K562 (cell line): ENCODE results near the gene C22orf39. TPM values are rescaled to one million over a fixed set of nuclear protein-coding genes. Genes with fewer than 3 reads are reported as not detected.

Experiments
- BMI1 ChIP-seq: fragments of 150-350 bp; IDR thresholded peaks from 2 replicates; pipeline ENCODE4 v1.6.1; 2014; ENCODE audit warnings: low read length
- BRCA1 ChIP-seq, 2 experiments: fragments of 450-650 bp in 1 of 2; sonication (generic) in 1 of 2; formaldehyde crosslinking in 1 of 2; IDR thresholded peaks; 2 replicates each; pipeline versions ENCODE4 v1.5.0 to v1.6.1; 2017 to 2020; ENCODE audit warnings: mild to moderate bottlenecking in 1 of 2, missing genetic modification reagents in 1 of 2
- CCNT2 ChIP-seq: IDR thresholded peaks from 2 replicates; pipeline ENCODE4 v1.6.1; 2011; ENCODE audit warnings: borderline replicate concordance, low read depth, mild to moderate bottlenecking, moderate library complexity, mixed read lengths, low read length; ENCODE audit not compliant: insufficient read length; ENCODE audit errors: extremely low read depth
- DPF2 ChIP-seq: fragments of 450-650 bp; IDR thresholded peaks from 2 replicates; pipeline ENCODE4 v1.6.1; 2016
- ELF1 ChIP-seq: fragments of 200-800 bp; sonication (Bioruptor generic); IDR thresholded peaks from 2 replicates; pipeline ENCODE4 v1.6.1; 2016; ENCODE audit warnings: missing genetic modification characterization, missing compliant biosample characterization
- EP400 ChIP-seq: fragments of 450-650 bp; IDR thresholded peaks from 2 replicates; pipeline ENCODE4 v1.6.1; 2017; ENCODE audit warnings: antibody characterized with exemption, mild to moderate bottlenecking, moderate library complexity
- HCFC1 ChIP-seq: IDR thresholded peaks from 2 replicates; pipeline ENCODE4 v1.6.1; 2012; ENCODE audit warnings: low read depth, low read length, improper control_type of control experiment
- KAT7 ChIP-seq: sonication (generic); formaldehyde crosslinking; IDR thresholded peaks from 2 replicates; pipeline ENCODE4 v1.8.0; 2022; ENCODE audit warnings: missing genetic modification reagents, mild to moderate bottlenecking, borderline replicate concordance
- NCOA1 ChIP-seq: fragments of 450-650 bp; IDR thresholded peaks from 2 replicates; pipeline ENCODE4 v1.6.1; 2016; ENCODE audit warnings: low read depth
- NCOA2 ChIP-seq, 2 experiments: fragments of 450-650 bp; IDR thresholded peaks; 2 replicates each; pipeline ENCODE4 v1.6.1; 2018; ENCODE audit warnings: mild to moderate bottlenecking in 2 of 2, moderate library complexity in 1 of 2; ENCODE audit not compliant: partially characterized antibody in 2 of 2
- NFE2L1 ChIP-seq: fragments of 450-650 bp; IDR thresholded peaks from 2 replicates; pipeline ENCODE4 v1.6.1; 2016; ENCODE audit warnings: missing genetic modification characterization, low read depth, mild to moderate bottlenecking, missing compliant biosample characterization, moderate library complexity, borderline replicate concordance
- TAL1 ChIP-seq: fragments of 450-650 bp; IDR thresholded peaks from 2 replicates; pipeline ENCODE4 v1.6.1; 2016; ENCODE audit warnings: mild to moderate bottlenecking
- ZFP30 ChIP-seq: fragments of 250-450 bp; sonication (Bioruptor Pico); IDR thresholded peaks from 2 replicates; pipeline ENCODE4 v1.8.0; 2022; ENCODE audit warnings: moderate library complexity, mild to moderate bottlenecking, inconsistent platforms, borderline replicate concordance
- ZNF134 ChIP-seq: fragments of 250-450 bp; sonication (Bioruptor Pico); conservative IDR thresholded peaks from 2 replicates; pipeline ENCODE4 v1.4.0; 2020
- ZNF143 ChIP-seq: sonication (generic); formaldehyde crosslinking; IDR thresholded peaks from 2 replicates; pipeline ENCODE4 v1.9.0; 2022; ENCODE audit warnings: mild to moderate bottlenecking, missing genetic modification reagents
- ZNF217 ChIP-seq: sonication (generic); formaldehyde crosslinking; IDR thresholded peaks from 2 replicates; pipeline ENCODE4 v1.8.0; 2022; ENCODE audit warnings: mild to moderate bottlenecking, missing genetic modification reagents
- ZNF324 ChIP-seq: fragments of 250-450 bp; sonication (Bioruptor Pico); IDR thresholded peaks from 2 replicates; pipeline ENCODE4 v1.4.0; 2020; ENCODE audit warnings: mild to moderate bottlenecking
- ZNF668 ChIP-seq: fragments of 250-450 bp; sonication (Bioruptor Pico); IDR thresholded peaks from 2 replicates; pipeline ENCODE4 v1.8.0; 2022; ENCODE audit warnings: mild to moderate bottlenecking, inconsistent platforms
- ZNF77 ChIP-seq: fragments of 250-450 bp; sonication (Bioruptor Pico); IDR thresholded peaks from 2 replicates; pipeline ENCODE4 v1.5.0; 2020
- ZNF778 ChIP-seq: fragments of 450-650 bp; formaldehyde crosslinking; IDR thresholded peaks from 2 replicates; pipeline ENCODE4 v1.4.0; 2020; ENCODE audit warnings: mild to moderate bottlenecking, moderate library complexity
- polyA plus RNA-seq, 8 experiments: library from polyadenylated mRNA; depleted of rRNA in 4 of 8; stranded (reverse) in 5 of 8; unstranded in 3 of 8; fragments of >200 nt; fragmentation: Nextera tagmentation in 2 of 8; fragmentation: Illumina TruSeq in 1 of 8; extraction: Ambion mirVana in 2 of 8; extraction: Trizol in 1 of 8; gene quantifications; 2 replicates each; pipeline versions ENCODE4 v1.2.1 to v1.2.3, GENCODE V29; 2011 to 2014; ENCODE audit warnings: inconsistent platforms in 1 of 8, missing spikeins in 1 of 8
- total RNA-seq, 7 experiments: library from RNA; depleted of rRNA in 6 of 7; stranded (reverse); fragments of >200 nt in 6 of 7; fragmentation: Illumina TruSeq in 2 of 7; extraction: Trizol in 2 of 7; gene quantifications; 2 replicates each; pipeline versions ENCODE4 v1.2.1 to v1.2.3, GENCODE V29; 2011 to 2021; ENCODE audit warnings: low replicate concordance in 1 of 7
- TF ChIP-seq, protein P1 (sequence below), 3 experiments: fragments of 200-800 bp in 1 of 3; sonication (Bioruptor generic) in 1 of 3; sonication (generic) in 1 of 3; formaldehyde crosslinking in 1 of 3; IDR thresholded peaks; 2 replicates each; pipeline versions ENCODE4 v1.6.1 to v1.8.0; 2016 to 2022; ENCODE audit warnings: mild to moderate bottlenecking in 2 of 3, missing compliant biosample characterization in 2 of 3, missing genetic modification characterization in 2 of 3, missing genetic modification reagents in 1 of 3
- TF ChIP-seq, protein P2 (sequence below): sonication (generic); formaldehyde crosslinking; IDR thresholded peaks from 2 replicates; pipeline ENCODE4 v1.8.1; 2023; ENCODE audit warnings: mild to moderate bottlenecking, missing genetic modification reagents, moderate library complexity
- TF ChIP-seq, protein P3 (sequence below): fragments of 450-650 bp; IDR thresholded peaks from 2 replicates; pipeline ENCODE4 v1.6.1; 2016; ENCODE audit warnings: mild to moderate bottlenecking

Gene C22orf39
- total and polyA plus RNA-seq, 9 of the 15 experiments (the other 6 are each of a cell fraction or from before 2014, with no cell fraction given): 20.4 to 139 (median 66.8) TPM

DNA sequence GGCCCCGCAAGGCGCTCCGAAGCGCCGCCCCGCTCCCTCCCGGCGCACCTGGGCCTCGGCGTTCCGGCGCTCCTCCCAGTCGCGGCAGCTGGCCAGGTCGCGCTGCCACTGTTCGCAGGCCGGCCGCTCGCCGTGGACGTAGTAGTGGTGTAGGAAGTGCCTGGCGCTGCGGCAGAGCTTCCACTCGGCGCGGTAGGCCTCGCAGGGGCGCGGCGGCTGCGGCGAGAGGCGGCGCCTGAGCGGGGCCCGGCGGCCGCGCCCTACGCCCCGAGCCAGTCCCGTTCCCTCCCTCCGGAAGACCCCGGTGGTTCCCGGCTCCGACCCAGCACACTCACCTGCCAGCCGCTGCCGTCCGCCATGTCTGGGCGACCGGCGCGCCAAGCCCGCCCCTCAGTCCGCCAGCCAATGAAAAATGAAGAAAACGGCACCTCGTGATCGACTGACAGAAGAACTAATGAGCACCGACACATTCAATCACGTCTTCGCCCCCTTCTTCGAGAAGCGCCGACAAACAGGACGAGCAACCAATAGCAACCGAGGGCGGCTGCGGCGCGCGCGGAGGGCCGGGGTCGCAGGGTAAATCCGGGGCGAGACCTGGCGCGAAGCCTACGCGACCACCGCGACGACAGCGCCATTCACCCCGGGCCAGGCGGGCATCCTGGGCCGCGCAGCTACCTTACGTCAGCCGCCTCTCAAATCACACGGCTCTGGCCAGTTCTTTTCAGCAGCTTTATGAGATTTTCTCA, at the start of gene C22orf39 (continued):
- no peak for TF ChIP-seq TAL1
- no peak for TF ChIP-seq NCOA2 (IDR thresholded peaks at IDR 0.05; ENCODE audit: partially characterized antibody in 2 of 2)
- no peak for TF ChIP-seq NFE2L1 (tag)
- 0 out of 2 replicates have a peak, but pooled peaks have one; percentile 6 for TF ChIP-seq ZNF134 (CRISPR knock-in tag)
- no peak for TF ChIP-seq EP400
- no peak; the same call in 1 of the 2 replicates for TF ChIP-seq ZNF668 (CRISPR knock-in tag)
- peak; percentile 58; the same call in 1 of the 2 replicates for TF ChIP-seq HCFC1
- TF ChIP-seq BRCA1 (IDR thresholded peaks at IDR 0.05): no peak
- TF ChIP-seq BRCA1 (CRISPR knock-in tag; IDR thresholded peaks at IDR 0.05): no peak
- TF ChIP-seq, protein P1, sequence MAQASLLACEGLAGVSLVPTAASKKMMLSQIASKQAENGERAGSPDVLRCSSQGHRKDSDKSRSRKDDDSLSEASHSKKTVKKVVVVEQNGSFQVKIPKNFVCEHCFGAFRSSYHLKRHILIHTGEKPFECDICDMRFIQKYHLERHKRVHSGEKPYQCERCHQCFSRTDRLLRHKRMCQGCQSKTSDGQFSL (CRISPR knock-in tag; IDR thresholded peaks at IDR 0.05): no peak
- TF ChIP-seq, protein P1 (tag; IDR thresholded peaks at IDR 0.05): no peak
- TF ChIP-seq, protein P2, sequence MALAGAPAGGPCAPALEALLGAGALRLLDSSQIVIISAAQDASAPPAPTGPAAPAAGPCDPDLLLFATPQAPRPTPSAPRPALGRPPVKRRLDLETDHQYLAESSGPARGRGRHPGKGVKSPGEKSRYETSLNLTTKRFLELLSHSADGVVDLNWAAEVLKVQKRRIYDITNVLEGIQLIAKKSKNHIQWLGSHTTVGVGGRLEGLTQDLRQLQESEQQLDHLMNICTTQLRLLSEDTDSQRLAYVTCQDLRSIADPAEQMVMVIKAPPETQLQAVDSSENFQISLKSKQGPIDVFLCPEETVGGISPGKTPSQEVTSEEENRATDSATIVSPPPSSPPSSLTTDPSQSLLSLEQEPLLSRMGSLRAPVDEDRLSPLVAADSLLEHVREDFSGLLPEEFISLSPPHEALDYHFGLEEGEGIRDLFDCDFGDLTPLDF: peak; percentile 88
- TF ChIP-seq, protein P3, sequence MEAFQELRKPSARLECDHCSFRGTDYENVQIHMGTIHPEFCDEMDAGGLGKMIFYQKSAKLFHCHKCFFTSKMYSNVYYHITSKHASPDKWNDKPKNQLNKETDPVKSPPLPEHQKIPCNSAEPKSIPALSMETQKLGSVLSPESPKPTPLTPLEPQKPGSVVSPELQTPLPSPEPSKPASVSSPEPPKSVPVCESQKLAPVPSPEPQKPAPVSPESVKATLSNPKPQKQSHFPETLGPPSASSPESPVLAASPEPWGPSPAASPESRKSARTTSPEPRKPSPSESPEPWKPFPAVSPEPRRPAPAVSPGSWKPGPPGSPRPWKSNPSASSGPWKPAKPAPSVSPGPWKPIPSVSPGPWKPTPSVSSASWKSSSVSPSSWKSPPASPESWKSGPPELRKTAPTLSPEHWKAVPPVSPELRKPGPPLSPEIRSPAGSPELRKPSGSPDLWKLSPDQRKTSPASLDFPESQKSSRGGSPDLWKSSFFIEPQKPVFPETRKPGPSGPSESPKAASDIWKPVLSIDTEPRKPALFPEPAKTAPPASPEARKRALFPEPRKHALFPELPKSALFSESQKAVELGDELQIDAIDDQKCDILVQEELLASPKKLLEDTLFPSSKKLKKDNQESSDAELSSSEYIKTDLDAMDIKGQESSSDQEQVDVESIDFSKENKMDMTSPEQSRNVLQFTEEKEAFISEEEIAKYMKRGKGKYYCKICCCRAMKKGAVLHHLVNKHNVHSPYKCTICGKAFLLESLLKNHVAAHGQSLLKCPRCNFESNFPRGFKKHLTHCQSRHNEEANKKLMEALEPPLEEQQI: no peak
- peak; percentile 76; the same call in 1 of the 2 replicates for TF ChIP-seq ELF1 (tag)
- no peak for TF ChIP-seq NCOA1
- no peak for TF ChIP-seq ZNF217 (CRISPR knock-in tag)
- TF ChIP-seq ZFP30 (CRISPR knock-in tag): no peak
- TF ChIP-seq ZNF324 (CRISPR knock-in tag): no peak
- no peak for TF ChIP-seq KAT7
- peak; percentile 91 for TF ChIP-seq CCNT2
- TF ChIP-seq DPF2: no peak
- TF ChIP-seq BMI1: no peak
- TF ChIP-seq ZNF143: no peak
- TF ChIP-seq ZNF77 (CRISPR knock-in tag): no peak
- no peak for TF ChIP-seq ZNF778 (CRISPR knock-in tag)
